ENCODE measurements around the gene CLEC4M.
"Not testable (repeated sequence)": the region's sequence is repeated elsewhere in the genome, so short reads cannot be mapped to it uniquely, and the experiment has no call there.

The CLEC4M gene

DNA sequence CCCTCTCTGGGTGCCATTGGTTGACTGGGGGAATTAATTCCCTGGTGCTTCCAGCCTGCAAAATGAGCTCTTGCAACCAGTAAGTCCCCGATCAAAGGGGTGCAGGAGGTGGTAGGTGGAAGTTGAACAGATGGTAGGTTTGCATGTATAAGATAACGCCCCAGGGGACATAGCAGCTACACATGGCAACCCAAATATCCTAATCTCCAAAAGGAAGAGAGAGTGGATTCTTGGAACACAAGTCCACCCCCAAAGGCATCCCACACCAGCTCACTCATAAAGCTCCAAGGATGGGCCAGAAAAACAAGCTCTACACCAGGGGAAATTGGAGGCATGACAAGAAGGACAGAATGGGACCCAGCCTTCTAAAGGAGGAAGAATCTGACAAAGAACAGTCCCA is 20.5 kb upstream of the CLEC4M start:
- DNase-seq, result no peak

- DNase-seq, result no peak
Observed at GRCh38 chr19:7742991-7743390, 20.1 kb upstream of the CLEC4M start.

DNA sequence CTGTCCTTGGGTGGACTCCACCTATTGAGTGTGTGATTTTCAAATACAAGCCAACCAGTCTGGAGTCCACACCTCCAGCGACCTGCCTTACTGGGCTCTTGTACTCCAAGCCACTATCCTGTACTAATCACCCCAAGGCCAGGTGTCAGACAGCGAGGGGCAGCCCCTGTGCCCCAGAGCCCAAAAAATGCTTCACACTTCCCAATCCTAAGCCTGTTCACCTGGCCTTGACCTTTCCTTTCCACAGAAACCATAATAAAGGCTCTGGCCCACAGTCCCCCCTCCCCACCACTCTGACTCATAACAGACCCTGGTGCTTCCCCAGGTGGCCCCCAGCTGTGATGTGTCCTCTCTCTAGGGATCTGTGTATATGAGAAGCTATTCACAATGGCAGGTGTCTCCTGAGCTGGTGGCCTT is 19.6 kb upstream of the CLEC4M start:
- DNase-seq, result no peak

GRCh38 chr19:7744199-7744786 is 18.8 kb upstream of the CLEC4M start:
- no peak for DNase-seq

DNA sequence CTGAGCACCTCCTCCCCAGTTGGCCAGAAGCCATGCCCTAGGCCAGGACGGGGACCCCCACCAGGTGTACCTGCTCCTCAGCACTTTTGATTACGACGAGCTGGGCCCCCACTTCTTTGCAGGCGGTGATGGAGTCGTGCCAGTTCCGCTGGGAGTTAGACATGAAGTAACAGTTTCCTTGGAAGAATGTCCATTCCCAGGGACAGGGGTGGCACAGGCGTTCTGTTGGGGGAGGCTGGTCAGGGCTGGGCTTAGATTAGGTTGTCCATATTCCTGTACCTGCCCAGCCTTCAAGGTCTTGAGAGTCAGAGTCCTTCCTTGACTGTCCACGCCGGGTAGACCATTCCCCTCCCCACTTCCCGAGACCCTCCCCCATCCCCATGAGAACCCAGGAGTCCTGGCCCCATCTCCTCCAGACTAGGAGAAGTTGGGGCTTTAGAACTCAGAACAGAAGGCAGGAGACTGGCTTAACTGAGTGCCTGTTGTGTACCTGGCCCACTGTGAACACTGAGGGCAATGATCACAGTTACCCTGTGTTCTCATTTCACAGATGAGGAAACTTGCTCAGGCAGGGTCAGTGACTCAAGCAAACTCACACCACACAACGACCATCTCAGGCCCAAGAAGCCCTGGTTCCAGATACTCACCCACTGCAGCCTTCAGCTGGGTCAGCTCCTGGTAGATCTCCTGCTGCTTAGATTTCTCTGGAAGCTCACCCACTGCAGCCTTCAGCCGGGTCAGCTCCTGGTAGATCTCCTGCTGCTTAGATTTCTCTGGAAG is 18.0 kb upstream of the CLEC4M start:
- no peak for DNase-seq

DNA sequence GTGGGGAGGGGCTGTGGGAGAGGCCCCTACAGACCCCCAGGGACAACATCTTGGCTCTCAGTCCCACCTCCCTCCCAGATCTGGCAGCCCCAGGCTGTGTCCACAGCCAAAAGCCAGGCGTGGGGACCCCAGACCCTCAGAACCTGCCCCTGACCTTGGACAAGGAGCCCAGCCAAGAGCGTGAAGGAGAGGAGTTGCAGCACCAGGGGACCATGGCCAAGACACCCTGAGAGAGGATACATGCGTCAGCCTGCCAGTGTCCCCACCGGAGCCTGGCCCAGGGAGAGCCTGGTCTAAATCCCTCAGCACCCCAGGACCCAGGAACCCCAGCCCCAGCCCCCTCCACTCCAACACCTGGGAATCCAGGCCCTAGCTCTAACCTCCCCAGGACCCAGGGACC is 16.7 kb upstream of the CLEC4M start:
- not testable (repeated sequence) for DNase-seq

DNA sequence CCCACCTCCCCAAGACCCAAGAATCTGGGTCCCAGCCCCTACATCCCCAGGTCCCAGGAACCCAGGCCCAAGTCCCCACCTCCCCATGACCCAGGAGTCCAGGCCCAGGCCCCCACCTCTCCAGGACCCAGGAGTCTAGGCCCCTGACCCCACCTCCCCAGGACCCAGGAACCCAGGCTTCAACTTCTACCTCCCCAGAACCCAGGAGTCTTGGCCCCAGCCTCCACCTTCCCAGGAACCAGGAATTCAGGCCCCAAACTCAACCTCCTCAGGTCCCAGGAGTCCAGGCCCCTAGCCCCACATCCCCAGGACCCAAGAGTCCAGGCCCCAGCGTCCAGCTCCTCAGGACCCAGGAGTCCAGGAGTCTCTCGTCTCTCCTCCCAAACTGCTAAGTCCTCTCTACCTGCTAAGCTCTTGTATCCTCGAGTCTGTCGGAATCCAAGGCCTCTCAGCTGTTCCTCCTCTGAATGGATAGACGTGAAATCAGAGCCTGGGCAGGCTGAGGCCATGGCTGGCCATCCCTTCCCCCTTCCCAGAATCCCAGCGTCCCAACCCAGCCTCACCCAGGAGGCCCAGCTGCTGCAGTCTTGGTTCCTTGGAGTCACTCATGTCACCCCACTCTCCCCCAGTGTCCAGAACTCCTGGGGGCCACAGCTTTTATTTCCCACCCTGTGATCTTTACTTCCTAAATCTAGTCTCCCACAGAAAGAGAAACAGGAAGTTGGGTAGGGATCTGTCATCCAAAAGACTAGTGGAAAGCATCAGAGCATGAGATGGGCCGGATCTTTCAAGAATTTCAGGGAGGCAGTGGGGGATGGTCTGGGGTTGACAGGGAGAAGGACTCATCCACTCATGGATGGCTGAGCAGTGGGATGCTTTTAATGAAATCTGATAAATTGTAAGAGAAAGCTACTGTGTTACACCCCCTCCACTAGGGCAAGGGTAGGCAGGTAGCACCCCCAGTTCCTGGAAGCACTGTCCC is 15.8 kb upstream of the CLEC4M start, which contains the start of gene CD209:
Gene CD209, minus strand, starts transcription at position 632 of the 982 bp plus-strand sequence. Its CDS starts 23 bp downstream, at position 609.
- no peak for DNase-seq

GRCh38 chr19:7748171-7748570 is 14.9 kb upstream of the CLEC4M start:
- no peak for DNase-seq

- DNase-seq, result no peak
Observed at GRCh38 chr19:7748756-7749155, 14.3 kb upstream of the CLEC4M start.

GRCh38 chr19:7751157-7751783 is 11.8 kb upstream of the CLEC4M start:
- no peak for DNase-seq

GRCh38 chr19:7756258-7756657 is 6.8 kb upstream of the CLEC4M start:
- no peak for DNase-seq

DNA sequence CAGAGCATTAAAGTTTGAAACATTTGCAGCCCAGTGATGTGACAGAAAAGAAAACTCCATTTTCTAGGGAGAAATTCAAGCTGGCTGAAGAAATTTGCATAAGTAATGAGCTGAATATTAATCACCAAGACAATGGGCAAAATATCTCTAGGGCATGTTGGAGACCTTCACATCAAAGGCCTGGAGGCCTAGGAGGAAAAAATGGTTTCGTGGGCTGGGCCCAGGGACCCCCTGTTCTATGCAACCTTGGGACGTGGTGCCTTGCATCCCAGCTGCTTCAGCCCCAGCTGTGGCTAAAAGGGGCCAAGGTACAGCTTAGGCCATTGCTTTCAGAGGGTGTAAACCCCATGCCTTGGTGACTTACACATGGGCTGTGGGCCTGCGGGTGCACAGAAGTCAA is 5.7 kb upstream of the CLEC4M start:
- no peak for DNase-seq

GRCh38 chr19:7759156-7759555 is 3.9 kb upstream of the CLEC4M start:
- no peak for DNase-seq

DNA sequence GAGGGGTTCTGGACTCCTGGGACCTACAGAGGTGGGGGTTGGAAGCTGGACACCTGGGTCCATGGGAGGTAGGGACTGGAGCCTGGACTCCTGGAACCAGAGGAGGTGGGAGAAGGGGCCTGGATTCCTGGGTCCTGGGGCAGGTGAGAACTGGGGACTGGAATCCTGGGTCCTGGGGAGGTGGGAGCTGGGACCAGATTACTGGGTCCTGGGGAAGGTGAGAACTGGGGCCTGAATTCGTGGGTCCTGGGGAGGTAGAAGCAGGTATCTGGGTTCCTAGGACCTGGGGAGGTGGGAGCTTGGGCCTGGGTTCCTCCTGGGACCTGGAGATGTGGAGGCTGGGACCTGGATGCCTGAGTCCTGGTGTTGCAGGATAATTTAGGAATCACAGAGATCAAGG is 653 bp downstream of the CLEC4M start:
- DNase-seq, result no peak

GRCh38 chr19:7764157-7764556 is 1.1 kb downstream of the CLEC4M start:
- not testable (repeated sequence) for DNase-seq

GRCh38 chr19:7765043-7765442 is 2.0 kb downstream of the CLEC4M start:
- not testable (repeated sequence) for DNase-seq

DNA sequence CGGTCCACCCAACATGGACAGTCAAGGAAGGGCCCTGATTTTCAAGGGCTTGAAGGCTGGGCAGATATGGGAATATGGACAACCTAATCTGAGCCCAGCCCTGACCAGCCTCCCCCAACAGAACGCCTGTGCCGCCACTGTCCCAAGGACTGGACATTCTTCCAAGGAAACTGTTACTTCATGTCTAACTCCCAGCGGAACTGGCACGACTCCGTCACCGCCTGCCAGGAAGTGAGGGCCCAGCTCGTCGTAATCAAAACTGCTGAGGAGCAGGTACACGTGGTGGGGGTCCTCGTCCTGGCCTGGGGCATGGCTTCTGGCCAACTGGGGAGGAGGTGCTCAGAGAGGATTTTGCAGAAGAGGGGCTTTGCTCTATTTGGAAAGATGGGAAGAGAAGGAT is 3.5 kb downstream of the CLEC4M start:
- no peak for DNase-seq

DNA sequence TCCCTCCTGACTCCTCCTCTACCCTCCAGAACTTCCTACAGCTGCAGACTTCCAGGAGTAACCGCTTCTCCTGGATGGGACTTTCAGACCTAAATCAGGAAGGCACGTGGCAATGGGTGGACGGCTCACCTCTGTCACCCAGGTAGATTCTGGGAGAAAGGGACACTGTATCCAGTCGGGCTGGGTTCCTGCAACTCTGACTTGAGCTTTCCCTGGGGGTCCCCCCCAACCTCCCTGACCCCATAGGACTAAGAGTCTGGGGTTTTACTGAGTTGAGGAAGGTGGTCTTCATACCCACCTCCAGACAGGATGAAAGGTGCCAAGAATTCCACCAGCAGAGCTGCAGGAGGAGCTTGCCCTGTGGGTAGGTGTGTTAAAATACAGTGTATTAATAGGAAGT is 4.4 kb downstream of the CLEC4M start:
- DNase-seq, result no peak

DNA sequence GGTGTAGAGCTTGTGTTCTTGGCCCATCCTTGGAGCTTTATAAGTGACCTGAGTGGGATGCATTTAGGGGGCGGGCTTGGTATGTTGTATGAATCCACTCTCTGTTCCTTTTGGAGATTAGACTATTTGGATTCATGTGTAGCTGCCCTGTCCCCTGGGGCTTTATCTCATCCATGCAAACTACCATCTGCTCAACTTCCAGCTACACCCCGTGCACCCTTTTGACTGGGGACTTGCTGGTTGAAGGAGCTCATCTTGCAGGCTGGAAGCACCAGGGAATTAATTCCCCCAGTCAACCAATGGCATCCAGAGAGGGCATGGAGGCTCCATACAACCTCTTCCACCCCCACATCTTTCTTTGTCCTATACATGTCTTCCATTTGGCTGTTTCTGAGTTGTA is 6.1 kb downstream of the CLEC4M start:
- DNase-seq, result no peak

DNA sequence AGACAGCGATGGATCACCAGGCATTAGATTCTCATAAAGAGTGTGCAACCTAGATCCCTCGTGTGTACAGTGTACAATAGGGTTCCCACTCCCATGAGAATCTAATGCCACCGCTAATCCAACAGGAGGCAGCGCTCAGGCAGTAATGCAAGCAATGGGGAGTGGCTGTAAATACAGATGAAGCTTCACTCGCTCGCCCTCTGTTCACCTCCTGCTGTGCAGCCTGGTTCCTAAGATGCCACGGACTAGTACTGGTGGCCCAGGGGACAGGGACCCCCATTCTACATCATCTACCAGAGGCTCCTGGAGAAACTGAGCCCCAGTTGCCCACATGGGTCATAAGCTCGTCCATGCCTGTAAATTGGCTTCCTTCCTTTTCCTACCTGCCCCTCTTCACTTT is 8.0 kb downstream of the CLEC4M start:
- DNase-seq, result no peak

- DNase-seq, result peak; percentile 48
Observed at GRCh38 chr19:7772752-7773291, 9.8 kb downstream of the CLEC4M start.

DNA sequence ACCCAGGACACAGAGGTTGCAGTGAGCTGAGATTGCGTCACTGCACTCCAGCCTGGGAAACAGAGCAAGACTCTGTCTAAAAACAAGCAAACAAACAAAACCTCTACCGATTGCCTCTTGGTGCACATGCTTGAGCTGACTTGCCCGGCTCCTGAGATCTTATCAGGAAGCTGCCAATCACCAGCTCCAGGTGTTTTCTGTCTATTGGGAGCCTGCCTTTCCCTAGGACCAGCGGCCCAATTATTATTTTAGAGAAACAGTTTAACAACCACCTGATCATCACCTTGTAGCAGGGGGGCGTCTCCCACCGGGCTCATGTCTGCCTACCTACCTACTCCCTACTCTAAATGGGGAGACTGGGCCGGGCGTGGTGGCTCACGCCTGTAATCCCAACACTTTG is 10.8 kb downstream of the CLEC4M start:
- no peak for DNase-seq

DNA sequence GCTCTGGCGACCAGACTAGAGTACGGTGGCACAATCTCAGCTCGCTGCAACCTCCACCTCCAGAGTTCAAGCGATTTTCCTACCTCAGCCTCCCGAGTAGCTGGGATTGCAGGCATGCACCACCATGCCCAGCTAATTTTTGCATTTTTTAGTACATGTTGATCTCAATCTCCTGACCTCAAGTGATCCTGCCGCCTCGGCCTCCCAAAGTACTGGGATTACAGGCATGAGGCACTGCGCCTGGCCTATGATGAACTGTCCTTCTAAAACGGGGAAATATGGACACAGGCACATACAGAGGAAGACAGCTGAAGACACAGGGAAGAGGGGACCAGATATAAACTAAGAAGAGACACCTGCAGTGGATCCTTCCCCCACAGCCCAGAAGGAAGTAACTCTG is 12.7 kb downstream of the CLEC4M start:
- DNase-seq, result no peak

Measured in fibroblast of upper back skin (primary cell).